NCI-H1417 treated with DMSO at 0.1 percent for 48 hours (cell line): ENCODE results near the gene NRBP1.

ENCODE experiments used
- DNase-seq: peaks from one replicate; lab custom pipeline; 2025; lab: John Stamatoyannopoulos, UW

NRBP1 gene

GRCh38 chr2:27489498-27490397 is 61.3 kb downstream of the NRBP1 start, which contains the start of gene IFT172:
Gene IFT172 (minus strand): TSS chr2:27489743. CDS start chr2:27489653, 90 bp downstream.
- DNase-seq: peak; percentile 98
